HEK293 (cell line): ENCODE results near the gene SPEM3.
A peak's percentile ranks its signal among the peaks of the same experiment; 100 is the strongest.

Experiments used
- CTCF ChIA-PET: fragments of 350-600 bp; formaldehyde crosslinking; extraction: SDS; loops from one replicate; lab custom pipeline; 2021; ENCODE audit warnings: antibody characterized with exemption; lab: Yijun Ruan, JAX
- POLR2A ChIA-PET: fragments of 300-600 bp; formaldehyde crosslinking; extraction: SDS; loops from one replicate; lab custom pipeline; 2020; ENCODE audit warnings: antibody characterized with exemption, inconsistent platforms; lab: Yijun Ruan, JAX
- H3K27ac ChIP-seq: fragments of 200-500 bp; sonication (Bioruptor generic); 2 replicates; pipeline ENCODE4 v1.5.1; 2014; ENCODE audit warnings: low read depth, low read length, control low read depth, inconsistent platforms; ENCODE audit errors: extremely low read depth
- H3K36me3 ChIP-seq, 2 experiments: fragments of 200-500 bp in 1 of 2; sonication (Bioruptor generic) in 1 of 2; 1 replicate in 1 of 2; 2 replicates in 1 of 2; pipeline ENCODE4 v1.5.1; 2014 to 2017; ENCODE audit warnings: inconsistent platforms in 2 of 2, low read length in 2 of 2; ENCODE audit not compliant: control insufficient read depth in 2 of 2, insufficient read depth in 1 of 2
- H3K4me1 ChIP-seq: fragments of 200-500 bp; sonication (Bioruptor generic); 2 replicates; pipeline ENCODE4 v1.5.1; 2014; ENCODE audit warnings: mild to moderate bottlenecking, low read length, inconsistent platforms; ENCODE audit not compliant: control insufficient read depth, insufficient read depth
- H3K4me3 ChIP-seq: 2 replicates; pipeline ENCODE4 v1.5.1; 2011; ENCODE audit warnings: low read depth, mild to moderate bottlenecking, control low read depth, low read length, moderate library complexity
- H3K9me3 ChIP-seq: fragments of 200-500 bp; sonication (Bioruptor generic); 2 replicates; pipeline ENCODE4 v1.5.1; 2014; ENCODE audit warnings: low read depth, low read length, inconsistent platforms; ENCODE audit not compliant: control insufficient read depth, insufficient read depth
- GLI2 ChIP-seq: fragments of 450-650 bp; formaldehyde crosslinking; IDR thresholded peaks from 2 replicates; pipeline ENCODE4; 2017; ENCODE audit warnings: missing biosample characterization, missing genetic modification characterization, low read depth, borderline replicate concordance
- MEIS1 ChIP-seq: sonication (generic); formaldehyde crosslinking; IDR thresholded peaks from 2 replicates; pipeline ENCODE4 v1.8.1; 2022; ENCODE audit warnings: missing genetic modification reagents, mild to moderate bottlenecking, borderline replicate concordance
- SP2 ChIP-seq: fragments of 450-650 bp; formaldehyde crosslinking; IDR thresholded peaks from 2 replicates; pipeline ENCODE4 v1.5.1; 2016; ENCODE audit warnings: missing biosample characterization, missing genetic modification characterization
- SP3 ChIP-seq: fragments of 450-650 bp; formaldehyde crosslinking; IDR thresholded peaks from 2 replicates; pipeline ENCODE4 v1.5.1; 2016; ENCODE audit warnings: missing biosample characterization, missing genetic modification characterization
- ZBTB20 ChIP-seq: fragments of 450-650 bp; formaldehyde crosslinking; IDR thresholded peaks from 2 replicates; pipeline ENCODE4 v1.5.1; 2016; ENCODE audit warnings: missing biosample characterization, missing genetic modification characterization
- ZBTB7A ChIP-seq: fragments of 450-650 bp; formaldehyde crosslinking; IDR thresholded peaks from 2 replicates; pipeline ENCODE4 v1.5.1; 2016; ENCODE audit warnings: low read depth, missing biosample characterization, missing genetic modification characterization
- ZEB2 ChIP-seq: fragments of 450-650 bp; formaldehyde crosslinking; IDR thresholded peaks from 2 replicates; pipeline ENCODE4 v1.5.1; 2016; ENCODE audit warnings: missing biosample characterization, missing genetic modification characterization
- ZFHX2 ChIP-seq: fragments of 450-650 bp; formaldehyde crosslinking; conservative IDR thresholded peaks from 2 replicates; pipeline ENCODE4 v1.5.1; 2016; ENCODE audit warnings: missing biosample characterization, missing genetic modification characterization
- ZNF10 ChIP-seq: fragments of 450-650 bp; formaldehyde crosslinking; IDR thresholded peaks from 2 replicates; pipeline ENCODE4 v1.5.1; 2017; ENCODE audit warnings: missing biosample characterization, missing genetic modification characterization
- ZNF155 ChIP-seq: fragments of 450-650 bp; formaldehyde crosslinking; IDR thresholded peaks from 2 replicates; pipeline ENCODE4 v1.5.1; 2016; ENCODE audit warnings: missing biosample characterization, missing genetic modification characterization
- ZNF37A ChIP-seq: fragments of 450-650 bp; IDR thresholded peaks from 2 replicates; pipeline ENCODE4 v1.5.1; 2018; ENCODE audit warnings: missing biosample characterization, missing genetic modification characterization
- ZNF549 ChIP-seq: fragments of 450-650 bp; IDR thresholded peaks from 2 replicates; pipeline ENCODE4 v1.5.1; 2018; ENCODE audit warnings: missing biosample characterization, missing genetic modification characterization, mild to moderate bottlenecking, inconsistent platforms, moderate library complexity
- ZNF571 ChIP-seq: fragments of 450-650 bp; formaldehyde crosslinking; IDR thresholded peaks from 2 replicates; pipeline ENCODE4 v1.5.0; 2017; ENCODE audit warnings: missing biosample characterization, missing genetic modification characterization
- ZNF600 ChIP-seq: fragments of 450-650 bp; formaldehyde crosslinking; IDR thresholded peaks from 2 replicates; pipeline ENCODE4 v1.5.1; 2016; ENCODE audit warnings: missing biosample characterization, missing genetic modification characterization
- ZNF624 ChIP-seq: fragments of 450-650 bp; formaldehyde crosslinking; IDR thresholded peaks from 2 replicates; pipeline ENCODE4 v1.5.1; 2017; ENCODE audit warnings: missing biosample characterization, missing genetic modification characterization
- ZNF626 ChIP-seq: fragments of 450-650 bp; sonication (Bioruptor Pico); formaldehyde crosslinking; IDR thresholded peaks from 2 replicates; pipeline ENCODE4 v1.5.1; 2018; ENCODE audit warnings: missing biosample characterization, missing genetic modification characterization, inconsistent platforms
- ZNF654 ChIP-seq: fragments of 450-650 bp; formaldehyde crosslinking; IDR thresholded peaks from 2 replicates; pipeline ENCODE4 v1.5.1; 2016; ENCODE audit warnings: low read depth, missing biosample characterization, missing genetic modification characterization
- ZNF701 ChIP-seq: fragments of 450-650 bp; formaldehyde crosslinking; IDR thresholded peaks from 2 replicates; pipeline ENCODE4 v1.5.1; 2016; ENCODE audit warnings: missing biosample characterization, missing genetic modification characterization
- ZNF76 ChIP-seq: fragments of 450-650 bp; formaldehyde crosslinking; IDR thresholded peaks from 2 replicates; pipeline ENCODE4; 2016; ENCODE audit warnings: low read depth, missing biosample characterization, missing genetic modification characterization, borderline replicate concordance
- ZNF837 ChIP-seq: fragments of 450-650 bp; formaldehyde crosslinking; IDR thresholded peaks from 2 replicates; pipeline ENCODE4 v1.5.1; 2016; ENCODE audit warnings: missing biosample characterization, missing genetic modification characterization
- ZXDB ChIP-seq: fragments of 450-650 bp; formaldehyde crosslinking; IDR thresholded peaks from 2 replicates; pipeline ENCODE4 v1.5.1; 2016; ENCODE audit warnings: missing biosample characterization, missing genetic modification characterization
- TF ChIP-seq, protein P1 (sequence below): fragments of 450-650 bp; formaldehyde crosslinking; IDR thresholded peaks from 2 replicates; pipeline ENCODE4 v1.5.1; 2016; ENCODE audit warnings: missing biosample characterization, missing genetic modification characterization
- TF ChIP-seq, protein P2 (sequence below): fragments of 450-650 bp; IDR thresholded peaks from 2 replicates; pipeline ENCODE4 v1.5.1; 2018; ENCODE audit warnings: missing biosample characterization, missing genetic modification characterization
- TF ChIP-seq, protein P3 (sequence below): fragments of 450-650 bp; IDR thresholded peaks from 2 replicates; pipeline ENCODE4 v1.5.1; 2018; ENCODE audit warnings: missing biosample characterization, mild to moderate bottlenecking, missing genetic modification characterization
- TF ChIP-seq, protein P4 (sequence below): fragments of 450-650 bp; formaldehyde crosslinking; optimal IDR thresholded peaks from 2 replicates; pipeline ENCODE3; 2016; ENCODE audit warnings: missing biosample characterization, mild to moderate bottlenecking, missing genetic modification characterization
- TF ChIP-seq, protein P5 (sequence below): fragments of 450-650 bp; formaldehyde crosslinking; IDR thresholded peaks from 2 replicates; pipeline ENCODE4 v1.5.1; 2016; ENCODE audit warnings: missing biosample characterization, missing genetic modification characterization

The SPEM3 gene

DNA sequence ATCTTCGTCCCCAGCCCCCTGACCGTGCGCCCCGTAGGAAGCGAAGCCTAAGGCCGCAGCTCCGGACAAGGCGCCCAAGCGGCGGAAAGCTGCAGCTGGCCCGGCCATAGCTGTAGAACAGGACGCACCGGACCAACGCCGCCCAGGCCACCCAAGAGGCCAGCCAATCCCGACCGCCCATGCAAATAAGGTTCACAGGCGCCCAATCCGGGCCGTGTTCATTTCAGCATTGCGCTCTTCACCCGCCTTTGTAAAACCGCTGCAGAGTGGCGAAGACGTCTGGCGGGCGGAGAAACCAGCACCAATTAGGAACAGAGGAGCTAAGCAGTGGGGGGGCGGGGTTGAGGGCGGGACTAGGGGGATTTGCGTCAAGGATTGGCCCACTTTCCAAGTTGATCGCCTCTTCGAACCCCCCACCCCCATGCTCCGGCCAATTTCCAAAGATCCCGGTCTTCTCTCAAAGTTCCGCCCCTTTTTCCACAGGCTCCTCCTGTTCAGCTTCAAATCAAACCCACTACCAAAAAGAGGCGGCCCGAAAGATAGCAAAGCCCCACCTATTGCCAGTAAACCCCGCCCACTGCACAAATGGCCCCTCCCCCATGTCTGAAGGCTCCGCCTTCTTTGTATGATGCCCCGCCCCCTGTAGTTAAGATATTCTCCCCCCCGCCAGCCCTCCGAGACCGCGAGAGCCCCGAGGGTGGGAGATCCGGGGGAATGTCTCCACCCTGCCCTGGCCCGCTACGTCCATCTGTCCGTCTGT, 24.5 kb upstream of the SPEM3 start, which contains the start of gene TMEM256 (continued):
- TF ChIP-seq, protein P1, sequence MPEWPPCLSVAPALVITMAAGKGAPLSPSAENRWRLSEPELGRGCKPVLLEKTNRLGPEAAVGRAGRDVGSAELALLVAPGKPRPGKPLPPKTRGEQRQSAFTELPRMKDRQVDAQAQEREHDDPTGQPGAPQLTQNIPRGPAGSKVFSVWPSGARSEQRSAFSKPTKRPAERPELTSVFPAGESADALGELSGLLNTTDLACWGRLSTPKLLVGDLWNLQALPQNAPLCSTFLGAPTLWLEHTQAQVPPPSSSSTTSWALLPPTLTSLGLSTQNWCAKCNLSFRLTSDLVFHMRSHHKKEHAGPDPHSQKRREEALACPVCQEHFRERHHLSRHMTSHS: no peak
- no peak for TF ChIP-seq ZNF624 (tag by site-specific recombination)

DNA sequence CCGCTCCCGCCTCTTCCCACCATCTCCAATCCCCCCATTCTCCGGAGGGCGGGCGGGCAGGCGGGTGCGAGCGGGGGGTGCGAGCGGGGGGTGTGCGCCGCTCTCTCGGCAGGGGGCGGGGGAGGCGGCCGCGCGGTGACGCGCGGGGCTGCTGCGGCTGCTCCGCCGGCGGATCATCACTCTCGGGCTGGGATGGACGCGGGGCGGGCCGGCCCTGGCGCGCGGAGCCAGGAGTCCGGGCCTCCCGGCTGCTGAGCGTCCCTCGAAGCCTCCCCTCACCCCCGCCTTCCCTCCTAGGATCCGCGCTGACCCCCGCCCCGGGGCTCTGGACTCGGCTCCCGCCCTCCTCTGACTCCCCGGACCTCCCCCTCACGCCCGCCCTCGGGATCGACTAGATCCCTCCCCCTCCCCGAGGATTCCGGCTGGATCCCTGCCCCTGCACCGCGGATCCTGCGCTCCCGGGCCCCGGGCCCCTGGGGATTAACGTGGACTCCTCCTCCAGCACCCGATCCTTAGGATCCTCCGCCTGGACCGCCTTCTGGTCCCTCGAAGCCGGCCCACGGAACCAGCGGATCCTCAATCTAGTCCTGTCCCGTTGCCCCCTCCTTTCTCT, 23.8 kb upstream of the SPEM3 start:
- H3K36me3 ChIP-seq: peaks cover 6 to 21% of the 10 kb centered on the region in 2 experiments; a peak in 2 of 3 replicates
- peak overlapping the region; percentile 31; the same call in 1 of the 2 replicates for H3K27ac ChIP-seq
- H3K9me3 ChIP-seq: no peaks in the 10 kb centered on the region
- ChIA-PET POLR2A (interaction anchor here (0.6 to 3.2 kb wide), 42 partner anchors 8 to 1543 kb away, joined by 3 to 67 read pairs (median 6); partner anchors contain the start of genes ACADVL, ATP1B2, CHRNB1 and DLG4), CTCF (interaction anchor here (0.6 to 1.7 kb wide), 5 partner anchors 13 to 317 kb away, joined by 3 to 5 read pairs (median 3); no protein-coding TSS in a partner anchor)
- peaks cover 8% of the 10 kb centered on the region for H3K4me1 ChIP-seq
- H3K4me3 ChIP-seq: peak overlapping the region; percentile 69
- no peak for TF ChIP-seq ZNF701 (tag by site-specific recombination)
- peak; percentile 92 for TF ChIP-seq ZBTB20 (tag by site-specific recombination)
- TF ChIP-seq, protein P2, sequence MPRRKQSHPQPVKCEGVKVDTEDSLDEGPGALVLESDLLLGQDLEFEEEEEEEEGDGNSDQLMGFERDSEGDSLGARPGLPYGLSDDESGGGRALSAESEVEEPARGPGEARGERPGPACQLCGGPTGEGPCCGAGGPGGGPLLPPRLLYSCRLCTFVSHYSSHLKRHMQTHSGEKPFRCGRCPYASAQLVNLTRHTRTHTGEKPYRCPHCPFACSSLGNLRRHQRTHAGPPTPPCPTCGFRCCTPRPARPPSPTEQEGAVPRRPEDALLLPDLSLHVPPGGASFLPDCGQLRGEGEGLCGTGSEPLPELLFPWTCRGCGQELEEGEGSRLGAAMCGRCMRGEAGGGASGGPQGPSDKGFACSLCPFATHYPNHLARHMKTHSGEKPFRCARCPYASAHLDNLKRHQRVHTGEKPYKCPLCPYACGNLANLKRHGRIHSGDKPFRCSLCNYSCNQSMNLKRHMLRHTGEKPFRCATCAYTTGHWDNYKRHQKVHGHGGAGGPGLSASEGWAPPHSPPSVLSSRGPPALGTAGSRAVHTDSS (tag by site-specific recombination): no peak
- TF ChIP-seq ZNF571: no peak
- TF ChIP-seq MEIS1 (CRISPR knock-in tag): no peak
- no peak; the same call in 1 of the 2 replicates for TF ChIP-seq ZFHX2 (tag by site-specific recombination)
- no peak for TF ChIP-seq ZNF76 (tag by site-specific recombination)
- TF ChIP-seq, protein P3, sequence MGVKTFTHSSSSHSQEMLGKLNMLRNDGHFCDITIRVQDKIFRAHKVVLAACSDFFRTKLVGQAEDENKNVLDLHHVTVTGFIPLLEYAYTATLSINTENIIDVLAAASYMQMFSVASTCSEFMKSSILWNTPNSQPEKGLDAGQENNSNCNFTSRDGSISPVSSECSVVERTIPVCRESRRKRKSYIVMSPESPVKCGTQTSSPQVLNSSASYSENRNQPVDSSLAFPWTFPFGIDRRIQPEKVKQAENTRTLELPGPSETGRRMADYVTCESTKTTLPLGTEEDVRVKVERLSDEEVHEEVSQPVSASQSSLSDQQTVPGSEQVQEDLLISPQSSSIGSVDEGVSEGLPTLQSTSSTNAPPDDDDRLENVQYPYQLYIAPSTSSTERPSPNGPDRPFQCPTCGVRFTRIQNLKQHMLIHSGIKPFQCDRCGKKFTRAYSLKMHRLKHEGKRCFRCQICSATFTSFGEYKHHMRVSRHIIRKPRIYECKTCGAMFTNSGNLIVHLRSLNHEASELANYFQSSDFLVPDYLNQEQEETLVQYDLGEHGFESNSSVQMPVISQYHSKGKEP: no peak
- TF ChIP-seq ZNF549: no peak
- 0 out of 2 replicates have a peak, but pooled peaks have one; percentile 14 for TF ChIP-seq ZNF600 (tag by site-specific recombination)
- TF ChIP-seq ZNF37A (tag by site-specific recombination): no peak
- TF ChIP-seq ZNF837 (tag by site-specific recombination): no peak
- TF ChIP-seq, protein P4, sequence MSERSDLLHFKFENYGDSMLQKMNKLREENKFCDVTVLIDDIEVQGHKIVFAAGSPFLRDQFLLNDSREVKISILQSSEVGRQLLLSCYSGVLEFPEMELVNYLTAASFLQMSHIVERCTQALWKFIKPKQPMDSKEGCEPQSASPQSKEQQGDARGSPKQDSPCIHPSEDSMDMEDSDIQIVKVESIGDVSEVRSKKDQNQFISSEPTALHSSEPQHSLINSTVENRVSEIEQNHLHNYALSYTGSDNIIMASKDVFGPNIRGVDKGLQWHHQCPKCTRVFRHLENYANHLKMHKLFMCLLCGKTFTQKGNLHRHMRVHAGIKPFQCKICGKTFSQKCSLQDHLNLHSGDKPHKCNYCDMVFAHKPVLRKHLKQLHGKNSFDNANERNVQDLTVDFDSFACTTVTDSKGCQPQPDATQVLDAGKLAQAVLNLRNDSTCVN: peak; percentile 70
- no peak for TF ChIP-seq ZNF10 (tag by site-specific recombination)
- no peak for TF ChIP-seq GLI2 (tag by site-specific recombination)
- TF ChIP-seq ZXDB (tag by site-specific recombination): peak; percentile 80; the same call in 1 of the 2 replicates
- no peak for TF ChIP-seq ZNF626
- TF ChIP-seq SP3 (tag by site-specific recombination): no peak; the same call in 1 of the 2 replicates
- TF ChIP-seq ZEB2: no peak
- TF ChIP-seq ZNF654: no peak
- 0 out of 2 replicates have a peak, but pooled peaks have one; percentile 26 for TF ChIP-seq ZBTB7A (tag by site-specific recombination)
- TF ChIP-seq, protein P5, sequence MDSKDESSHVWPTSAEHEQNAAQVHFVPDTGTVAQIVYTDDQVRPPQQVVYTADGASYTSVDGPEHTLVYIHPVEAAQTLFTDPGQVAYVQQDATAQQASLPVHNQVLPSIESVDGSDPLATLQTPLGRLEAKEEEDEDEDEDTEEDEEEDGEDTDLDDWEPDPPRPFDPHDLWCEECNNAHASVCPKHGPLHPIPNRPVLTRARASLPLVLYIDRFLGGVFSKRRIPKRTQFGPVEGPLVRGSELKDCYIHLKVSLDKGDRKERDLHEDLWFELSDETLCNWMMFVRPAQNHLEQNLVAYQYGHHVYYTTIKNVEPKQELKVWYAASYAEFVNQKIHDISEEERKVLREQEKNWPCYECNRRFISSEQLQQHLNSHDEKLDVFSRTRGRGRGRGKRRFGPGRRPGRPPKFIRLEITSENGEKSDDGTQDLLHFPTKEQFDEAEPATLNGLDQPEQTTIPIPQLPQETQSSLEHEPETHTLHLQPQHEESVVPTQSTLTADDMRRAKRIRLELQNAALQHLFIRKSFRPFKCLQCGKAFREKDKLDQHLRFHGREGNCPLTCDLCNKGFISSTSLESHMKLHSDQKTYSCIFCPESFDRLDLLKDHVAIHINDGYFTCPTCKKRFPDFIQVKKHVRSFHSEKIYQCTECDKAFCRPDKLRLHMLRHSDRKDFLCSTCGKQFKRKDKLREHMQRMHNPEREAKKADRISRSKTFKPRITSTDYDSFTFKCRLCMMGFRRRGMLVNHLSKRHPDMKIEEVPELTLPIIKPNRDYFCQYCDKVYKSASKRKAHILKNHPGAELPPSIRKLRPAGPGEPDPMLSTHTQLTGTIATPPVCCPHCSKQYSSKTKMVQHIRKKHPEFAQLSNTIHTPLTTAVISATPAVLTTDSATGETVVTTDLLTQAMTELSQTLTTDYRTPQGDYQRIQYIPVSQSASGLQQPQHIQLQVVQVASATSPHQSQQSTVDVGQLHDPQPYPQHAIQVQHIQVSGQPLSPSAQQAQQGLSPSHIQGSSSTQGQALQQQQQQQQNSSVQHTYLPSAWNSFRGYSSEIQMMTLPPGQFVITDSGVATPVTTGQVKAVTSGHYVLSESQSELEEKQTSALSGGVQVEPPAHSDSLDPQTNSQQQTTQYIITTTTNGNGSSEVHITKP (tag by site-specific recombination): no peak
- TF ChIP-seq ZNF155 (tag by site-specific recombination): no peak
- TF ChIP-seq SP2 (tag by site-specific recombination): peak; percentile 61
